Activated CD8-positive, alpha-beta T cell treated with anti-CD3 and anti-CD28 coated beads for 36 hours (primary cell): ENCODE results near the gene NCBP3. TPM values are rescaled to one million over a fixed set of nuclear protein-coding genes. Genes with fewer than 3 reads are reported as not detected.

Experiments
- ATAC-seq: fragments of 200-7000 bp; cut with Tn5 transposase; one replicate; pipeline ENCODE4 v1.10.0; 2021; ENCODE audit warnings: mild to moderate bottlenecking, moderate library complexity
- CTCF ChIA-PET: fragments of 350-600 bp; sonication (Branson Sonifier 250); formaldehyde crosslinking; loops from one replicate; lab custom pipeline; 2021; ENCODE audit warnings: antibody characterized with exemption; lab: Charles Lee
- POLR2A ChIA-PET: fragments of 350-600 bp; sonication (Branson Sonifier 250); formaldehyde crosslinking; loops from one replicate; lab custom pipeline; 2021; ENCODE audit warnings: antibody characterized with exemption; lab: Charles Lee
- DNase-seq: peaks from one replicate; pipeline ENCODE4 v3.0.0-alpha.2; 2020
- H3K27ac Mint-ChIP-seq: one replicate; pipeline ENCODE4 v1.8.0; 2021; ENCODE audit warnings: mild to moderate bottlenecking, mixed read lengths
- H3K27me3 Mint-ChIP-seq: one replicate; pipeline ENCODE4 v1.8.0; 2021; ENCODE audit warnings: mixed read lengths
- H3K36me3 Mint-ChIP-seq: one replicate; pipeline ENCODE4 v1.8.0; 2021; ENCODE audit warnings: low read depth, mixed read lengths
- H3K4me1 Mint-ChIP-seq: one replicate; pipeline ENCODE4 v1.8.0; 2021; ENCODE audit warnings: low read depth, mixed read lengths
- H3K4me3 Mint-ChIP-seq: one replicate; pipeline ENCODE4 v1.8.0; 2021; ENCODE audit warnings: mild to moderate bottlenecking, moderate library complexity, mixed read lengths
- H3K9me3 Mint-ChIP-seq: one replicate; pipeline ENCODE4 v1.8.0; 2021; ENCODE audit warnings: mixed read lengths
- intact Hi-C: fragments of 100-400 bp; cut with micrococcal nuclease; formaldehyde crosslinking; loops from one replicate; pipeline ENCODE4 v1.10.0; 2022
- total RNA-seq, 2 experiments: library from RNA; stranded (reverse); gene quantifications; one replicate each; pipeline ENCODE4 v1.2.3, GENCODE V29; 2021
- TF ChIP-seq, protein P1 (sequence below): fragments of 200-600 bp; IDR thresholded peaks from one replicate; pipeline ENCODE4 v1.8.0; 2022; ENCODE audit warnings: antibody characterized with exemption, mild to moderate bottlenecking

The NCBP3 gene
- total RNA-seq, 2 experiments from 2014 or later: 34.7 to 41.1 TPM

DNA sequence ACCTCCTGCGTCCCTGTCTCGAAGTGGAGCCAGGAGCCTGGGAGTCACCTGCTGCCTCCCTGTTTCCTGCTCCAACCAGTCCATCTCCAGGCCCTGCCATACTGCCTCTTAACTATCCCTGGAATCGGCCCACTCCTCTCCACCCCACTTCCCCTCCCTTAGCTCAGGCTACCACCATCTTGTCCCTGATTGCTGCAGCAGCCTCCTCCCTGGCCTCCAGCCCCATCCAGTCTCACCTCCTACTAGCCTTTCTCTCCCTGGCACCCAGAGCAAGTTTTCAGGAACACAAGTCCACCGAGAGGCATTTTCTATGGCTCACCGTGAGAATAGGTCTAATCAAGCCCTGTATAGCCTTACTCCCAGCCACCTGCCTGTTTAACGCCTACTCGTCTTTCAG, 47.7 kb upstream of the NCBP3 start:
- no peaks in the 10 kb centered on the region for H3K27me3 Mint-ChIP-seq
- H3K36me3 Mint-ChIP-seq: no peaks in the 10 kb centered on the region
- H3K4me3 Mint-ChIP-seq: peak overlapping the region; percentile 71
- CTCF ChIA-PET: interaction anchor here (1.3 to 2.9 kb wide), 7 partner anchors 18 to 156 kb away, joined by 4 to 21 read pairs (median 7); partner anchors contain the start of gene NCBP3
- TF ChIP-seq, protein P1, sequence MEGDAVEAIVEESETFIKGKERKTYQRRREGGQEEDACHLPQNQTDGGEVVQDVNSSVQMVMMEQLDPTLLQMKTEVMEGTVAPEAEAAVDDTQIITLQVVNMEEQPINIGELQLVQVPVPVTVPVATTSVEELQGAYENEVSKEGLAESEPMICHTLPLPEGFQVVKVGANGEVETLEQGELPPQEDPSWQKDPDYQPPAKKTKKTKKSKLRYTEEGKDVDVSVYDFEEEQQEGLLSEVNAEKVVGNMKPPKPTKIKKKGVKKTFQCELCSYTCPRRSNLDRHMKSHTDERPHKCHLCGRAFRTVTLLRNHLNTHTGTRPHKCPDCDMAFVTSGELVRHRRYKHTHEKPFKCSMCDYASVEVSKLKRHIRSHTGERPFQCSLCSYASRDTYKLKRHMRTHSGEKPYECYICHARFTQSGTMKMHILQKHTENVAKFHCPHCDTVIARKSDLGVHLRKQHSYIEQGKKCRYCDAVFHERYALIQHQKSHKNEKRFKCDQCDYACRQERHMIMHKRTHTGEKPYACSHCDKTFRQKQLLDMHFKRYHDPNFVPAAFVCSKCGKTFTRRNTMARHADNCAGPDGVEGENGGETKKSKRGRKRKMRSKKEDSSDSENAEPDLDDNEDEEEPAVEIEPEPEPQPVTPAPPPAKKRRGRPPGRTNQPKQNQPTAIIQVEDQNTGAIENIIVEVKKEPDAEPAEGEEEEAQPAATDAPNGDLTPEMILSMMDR: no peak
- H3K9me3 Mint-ChIP-seq: no peaks in the 10 kb centered on the region
- DNase-seq (no peak), ATAC-seq (no peak)
- peaks cover 31% of the 10 kb centered on the region for H3K4me1 Mint-ChIP-seq
- intact Hi-C loops: no loop called here
- POLR2A ChIA-PET: interaction anchor here (0.6 to 1.8 kb wide), 7 partner anchors 8 to 1263 kb away, joined by 3 to 9 read pairs (median 3); no protein-coding TSS in a partner anchor
- H3K27ac Mint-ChIP-seq: peak overlapping the region; percentile 84

DNA sequence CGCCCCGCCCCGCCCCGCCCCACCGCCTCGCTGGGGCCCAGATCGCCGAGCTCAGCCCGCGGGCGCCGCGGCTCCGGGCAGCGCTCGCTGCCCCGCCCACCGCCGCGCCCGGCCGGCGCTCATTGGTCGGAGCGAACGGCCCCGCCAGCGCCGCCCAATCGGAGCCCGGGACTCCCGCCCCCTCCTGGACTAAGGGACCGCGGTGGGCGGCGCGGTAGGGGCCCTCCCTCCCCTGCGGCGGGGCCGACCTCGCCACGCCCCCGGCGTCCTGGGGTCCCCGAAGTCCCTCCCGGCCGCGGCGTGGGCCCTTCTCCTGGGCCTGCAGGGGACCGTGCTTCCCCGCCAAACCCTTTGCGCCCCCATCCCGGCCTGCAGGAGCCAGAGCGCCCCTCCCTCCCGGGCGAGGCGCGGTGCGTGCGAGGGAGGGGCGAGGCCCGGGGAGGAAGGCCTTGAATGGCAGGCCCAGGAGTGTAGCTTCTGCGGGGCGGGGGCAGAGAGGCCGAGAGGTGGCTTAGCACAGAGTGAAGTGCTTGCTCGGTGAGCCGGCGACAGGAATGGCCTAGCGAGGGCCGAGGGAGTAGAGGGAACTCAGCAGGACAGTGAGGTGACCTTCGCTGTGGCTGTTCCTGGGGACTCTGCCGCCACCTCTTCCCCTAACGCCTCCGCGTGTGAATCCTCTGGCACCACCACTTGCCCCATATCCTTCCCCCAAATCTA, 47.1 kb upstream of the NCBP3 start, which contains the start of gene CAMKK1:
CAMKK1 (minus strand) TSS at position 51 of the 717 bp plus-strand sequence. CDS start 7,366 bp downstream, outside the sequence.
- DNase-seq: peak; percentile 90
- Mint-ChIP-seq H3K36me3 (no peaks in the 10 kb centered on the region), H3K9me3 (no peaks in the 10 kb centered on the region), H3K4me1 (peaks cover 31% of the 10 kb centered on the region), H3K4me3 (peak within 1 kb of the TSS; percentile 82), H3K27ac (peak within 1 kb of the TSS; percentile 84), H3K27me3 (no peaks in the 10 kb centered on the region)
- TF ChIP-seq, protein P1: no peak
- intact Hi-C loops: no loop called here
- POLR2A ChIA-PET: interaction anchor here (0.6 to 1.8 kb wide), 5 partner anchors 13 to 93 kb away, joined by 3 to 9 read pairs (median 5); no protein-coding TSS in a partner anchor
- peak; percentile 89 for ATAC-seq
- CTCF ChIA-PET: interaction anchor here (1.8 to 2.9 kb wide), 4 partner anchors 19 to 49 kb away, joined by 7 to 21 read pairs (median 8); no protein-coding TSS in a partner anchor

DNA sequence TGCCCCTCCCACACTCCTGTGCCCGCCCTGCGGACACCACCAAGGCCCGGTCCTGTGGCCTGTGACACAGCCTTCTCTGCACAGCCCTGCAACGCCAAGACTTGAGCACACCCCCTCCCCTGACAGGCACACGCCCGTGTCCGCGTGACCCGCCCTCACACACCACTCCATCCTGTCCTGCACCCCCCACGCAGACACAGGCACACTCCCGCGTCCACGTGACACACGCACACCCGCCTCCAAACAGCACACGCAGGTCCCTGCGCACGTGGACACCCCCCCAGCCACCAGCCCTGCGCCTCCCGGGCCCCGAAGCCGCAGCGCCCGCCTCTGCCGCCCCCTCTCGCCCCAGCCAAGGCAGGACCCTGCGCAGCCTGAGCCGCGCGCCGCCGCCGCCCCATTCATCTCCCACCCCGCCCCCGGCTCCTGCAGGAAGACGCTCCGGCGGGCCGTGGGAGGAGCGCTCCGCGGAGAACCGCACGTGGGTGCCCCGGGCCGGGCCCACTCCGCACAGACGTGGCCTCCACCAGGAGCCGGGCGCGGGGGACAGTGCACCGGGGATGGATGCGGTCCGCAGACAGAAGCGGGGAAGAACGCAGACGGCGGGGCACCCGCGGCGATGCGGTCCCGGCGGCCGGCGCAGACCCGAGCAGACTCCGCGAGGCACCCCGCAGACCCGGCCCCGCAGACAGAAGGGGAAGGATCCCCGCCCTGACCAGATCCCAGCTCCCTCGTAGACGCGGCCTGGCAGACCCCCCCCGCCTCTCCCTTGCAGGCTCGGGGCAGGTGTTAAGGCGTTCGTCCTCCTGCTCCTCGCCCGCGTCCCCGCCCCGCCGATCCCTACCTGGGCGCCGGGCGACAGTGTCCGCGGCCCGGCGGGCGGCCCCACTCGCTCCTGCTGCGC, 46.3 kb upstream of the NCBP3 start:
- intact Hi-C loops: no loop called here
- TF ChIP-seq, protein P1: no peak
- ChIA-PET POLR2A (interaction anchor here (1.0 to 1.8 kb wide), 5 partner anchors 8 to 94 kb away, joined by 3 to 9 read pairs (median 4); no protein-coding TSS in a partner anchor), CTCF (interaction anchor here (2.4 to 2.9 kb wide), 2 partner anchors 22 to 48 kb away, joined by 7 to 21 read pairs; no protein-coding TSS in a partner anchor)
- no peaks in the 10 kb centered on the region for H3K27me3 Mint-ChIP-seq
- no peaks in the 10 kb centered on the region for H3K36me3 Mint-ChIP-seq
- no peaks in the 10 kb centered on the region for H3K9me3 Mint-ChIP-seq
- peak overlapping the region; percentile 79 for H3K27ac Mint-ChIP-seq
- DNase-seq (peak; percentile 76), ATAC-seq (peak; percentile 28)
- peak overlapping the region; percentile 82 for H3K4me3 Mint-ChIP-seq
- H3K4me1 Mint-ChIP-seq: peaks cover 33% of the 10 kb centered on the region

DNA sequence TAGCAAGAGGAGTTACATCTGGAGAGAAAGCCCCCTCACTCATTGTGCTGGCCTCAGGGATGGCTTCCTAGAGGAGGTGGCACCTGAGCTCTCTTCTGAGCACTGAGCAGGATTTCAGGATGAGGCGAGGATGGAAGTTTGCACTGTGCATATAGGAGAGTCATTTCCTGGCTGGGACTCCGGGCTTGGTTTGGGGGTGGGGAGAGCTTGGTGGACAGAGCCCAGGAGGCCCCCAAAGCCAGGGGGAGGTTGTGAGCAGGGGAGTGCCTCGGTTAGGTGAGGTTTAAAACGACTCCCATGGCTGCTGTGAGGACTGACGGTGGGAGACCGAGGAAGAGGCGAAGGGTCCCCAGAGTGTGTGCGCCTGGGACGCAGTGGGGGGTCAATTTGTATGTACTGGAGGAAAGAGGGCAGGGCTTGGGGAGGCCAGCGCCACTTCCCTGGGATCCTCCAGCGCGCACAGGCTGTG, 45.6 kb upstream of the NCBP3 start:
- H3K27ac Mint-ChIP-seq: no peak overlapping the region

More for the DNA sequence above, 45.6 kb upstream of the NCBP3 start:
- POLR2A ChIA-PET: interaction anchor here (0.7 to 1.4 kb wide), 2 partner anchors 9 to 12 kb away, joined by 3 to 4 read pairs; no protein-coding TSS in a partner anchor
- no peaks in the 10 kb centered on the region for H3K36me3 Mint-ChIP-seq
- ATAC-seq (no peak), DNase-seq (no peak)
- TF ChIP-seq, protein P1: no peak
- peak overlapping the region; percentile 82 for H3K4me3 Mint-ChIP-seq
- intact Hi-C loops: no loop called here
- peaks cover 40% of the 10 kb centered on the region for H3K4me1 Mint-ChIP-seq
- no peaks in the 10 kb centered on the region for H3K27me3 Mint-ChIP-seq
- H3K9me3 Mint-ChIP-seq: no peaks in the 10 kb centered on the region
- CTCF ChIA-PET: no interaction called here
